Gastroesophageal sphincter (tissue), 4 donors: Measurements from ENCODE around the gene NR1H2. TPM values are rescaled to one million over a fixed set of nuclear protein-coding genes. Genes with fewer than 3 reads are reported as not detected.
A peak's percentile ranks its signal among the peaks of the same experiment; 100 is the strongest.

Experiments
- ATAC-seq: fragments of 150-250 bp; one replicate; pipeline ENCODE4 v1.9.1; 2016; ENCODE audit warnings: mild to moderate bottlenecking, moderate library complexity
- H3K27ac ChIP-seq, 4 donors: fragments of 200-600 bp; sonication (generic) in 3 of 4; 1 replicate in 3 of 4; 2 replicates in 1 of 4; pipeline ENCODE4 v1.5.1; 2016 to 2019
- H3K27me3 ChIP-seq: fragments of 200-600 bp; sonication (generic); one replicate; pipeline ENCODE4 v1.5.1; 2019
- H3K36me3 ChIP-seq, 2 donors: fragments of 200-600 bp; sonication (generic); one replicate each; pipeline ENCODE4 v1.5.1; 2019; ENCODE audit warnings: control low read depth in 1 of 2
- H3K4me1 ChIP-seq, 3 donors: fragments of 200-600 bp; sonication (generic); 1 replicate in 2 of 3; 2 replicates in 1 of 3; pipeline ENCODE4 v1.5.1; 2016 to 2019; ENCODE audit warnings: control low read depth in 2 of 3
- H3K4me3 ChIP-seq, 2 donors: fragments of 200-600 bp; sonication (generic); one replicate each; pipeline ENCODE4 v1.5.1; 2019; ENCODE audit warnings: mild to moderate bottlenecking in 1 of 2, moderate library complexity in 1 of 2
- H3K9me3 ChIP-seq, 3 donors: fragments of 200-600 bp; sonication (generic); one replicate each; pipeline ENCODE4 v1.5.1; 2017 to 2019; ENCODE audit warnings: control low read depth in 2 of 3
- CTCF ChIP-seq, 4 experiments: fragments of 200-600 bp in 2 of 4; fragments of 450-650 bp in 2 of 4; sonication (generic) in 1 of 4; IDR thresholded peaks; one replicate each; pipeline ENCODE4 v1.5.1; 2017 to 2019; ENCODE audit warnings: antibody characterized with exemption in 4 of 4, mild to moderate bottlenecking in 2 of 4, moderate library complexity in 2 of 4
- EP300 ChIP-seq: sonication (generic); formaldehyde crosslinking; IDR thresholded peaks from one replicate; pipeline ENCODE4 v1.6.1; 2017; ENCODE audit warnings: antibody characterized with exemption, mild to moderate bottlenecking
- POLR2A ChIP-seq, 2 donors: fragments of 450-650 bp; IDR thresholded peaks; one replicate each; pipeline ENCODE4 v1.6.1; 2017; ENCODE audit warnings: antibody characterized with exemption in 2 of 2, mild to moderate bottlenecking in 2 of 2, moderate library complexity in 1 of 2
- POLR2AphosphoS5 ChIP-seq: sonication (generic); formaldehyde crosslinking; IDR thresholded peaks from one replicate; pipeline ENCODE4 v1.6.1; 2017; ENCODE audit warnings: antibody characterized with exemption
- WGBS, 2 donors: methylation state at CpG; one replicate each; pipeline ENCODE4 v1.1.5; 2018; ENCODE audit warnings: low coverage in 1 of 2; 5-methylcytosine and 5-hydroxymethylcytosine counted together
- total RNA-seq, 4 donors: library from RNA; depleted of rRNA; stranded (reverse); fragments of >200 nt; gene quantifications; one replicate each; pipeline ENCODE4 v1.1.0, GENCODE V29; 2016

Gene NR1H2
- total RNA-seq, 4 donors from 2014 or later: 138 to 191 (median 145) TPM

- peak overlapping the region in 1 of 2 donors; percentile 53 for H3K4me3 ChIP-seq
- H3K9me3 ChIP-seq: no peaks in the 10 kb centered on the region
- ATAC-seq: no peak
- peaks cover 0 to 23% (median 0%) of the 10 kb centered on the region in 3 donors for H3K4me1 ChIP-seq
- H3K27ac ChIP-seq: peak overlapping the region in 2 of 4 donors; percentile 83 to 85
- H3K27me3 ChIP-seq: peaks cover 26% of the 10 kb centered on the region
- no peaks in the 10 kb centered on the region for H3K36me3 ChIP-seq
- no peak for TF ChIP-seq CTCF (IDR thresholded peaks at IDR 0.05)
- TF ChIP-seq EP300: no peak
- TF ChIP-seq POLR2A (IDR thresholded peaks at IDR 0.05): no peak
- no peak for TF ChIP-seq POLR2AphosphoS5
- WGBS, 2 donors: 7 to 34% methylated on average over 7 to 12 of the region's 13 CpGs
These were observed 19.5 kb upstream of the NR1H2 start for GRCh38 chr19:50356691-50357177.

GRCh38 chr19:50357178-50358100 lies 18.8 kb upstream of the NR1H2 start:
- Histone ChIP-seq H3K27ac (peak overlapping the region; percentile 76 to 85 (median 84)), H3K27me3 (peaks cover 24% of the 10 kb centered on the region), H3K4me1 (peaks cover 0 to 23% (median 0%) of the 10 kb centered on the region in 3 donors), H3K4me3 (peak overlapping the region; percentile 50 to 53), H3K36me3 (no peaks in the 10 kb centered on the region), H3K9me3 (no peaks in the 10 kb centered on the region)
- 20% methylated on average over 2 of the region's 54 CpGs; no CpG with 5 or more reads in 1 of the 2 donors for WGBS, 2 donors
- peak; percentile 82 to 97 (median 92) for TF ChIP-seq CTCF (IDR thresholded peaks at IDR 0.05)
- TF ChIP-seq POLR2A (IDR thresholded peaks at IDR 0.05): peak in 1 of 2 donors; percentile 18
- no peak for TF ChIP-seq POLR2AphosphoS5
- peak; percentile 84 for ATAC-seq

GRCh38 chr19:50358483-50359327 lies 17.6 kb upstream of the NR1H2 start:
- peak; percentile 38 for ATAC-seq
- WGBS, 2 donors: 46% methylated on average over 17 of the region's 54 CpGs; no CpG with 5 or more reads in 1 of the 2 donors
- TF ChIP-seq EP300: no peak
- peak; percentile 62 for TF ChIP-seq POLR2AphosphoS5
- TF ChIP-seq POLR2A (IDR thresholded peaks at IDR 0.05): no peak
- peak overlapping the region in 3 of 4 donors; percentile 83 to 85 (median 85) for H3K27ac ChIP-seq
- H3K36me3 ChIP-seq: no peaks in the 10 kb centered on the region
- H3K4me1 ChIP-seq: peaks cover 0 to 23% (median 0%) of the 10 kb centered on the region in 3 donors
- peaks cover 24% of the 10 kb centered on the region for H3K27me3 ChIP-seq
- H3K9me3 ChIP-seq: no peaks in the 10 kb centered on the region
- peak overlapping the region; percentile 5 to 53 for H3K4me3 ChIP-seq

GRCh38 chr19:50359328-50359818 lies 16.9 kb upstream of the NR1H2 start:
- TF ChIP-seq POLR2AphosphoS5: no peak
- TF ChIP-seq POLR2A (IDR thresholded peaks at IDR 0.05): no peak
- TF ChIP-seq EP300: no peak
- TF ChIP-seq CTCF (IDR thresholded peaks at IDR 0.05): no peak
- H3K27me3 ChIP-seq: peaks cover 24% of the 10 kb centered on the region
- WGBS, 2 donors: 93% methylated on average over 3 of the region's 11 CpGs; no CpG with 5 or more reads in 1 of the 2 donors
- H3K4me1 ChIP-seq: peaks cover 0 to 23% (median 0%) of the 10 kb centered on the region in 3 donors
- ATAC-seq: no peak
- H3K9me3 ChIP-seq: no peaks in the 10 kb centered on the region
- no peak overlapping the region for H3K4me3 ChIP-seq
- no peak overlapping the region for H3K27ac ChIP-seq
- H3K36me3 ChIP-seq: no peaks in the 10 kb centered on the region
